Activated naive CD4-positive, alpha-beta T cell treated with anti-CD3 and anti-CD28 coated beads, Interleukin-2, amount 50 U/mL, for 16 hours (primary cell): ENCODE results near the gene FLRT3.

Experiments used
- DNase-seq: peaks from one replicate; pipeline ENCODE4 v3.0.0-alpha.2; 2020

The FLRT3 gene

DNA sequence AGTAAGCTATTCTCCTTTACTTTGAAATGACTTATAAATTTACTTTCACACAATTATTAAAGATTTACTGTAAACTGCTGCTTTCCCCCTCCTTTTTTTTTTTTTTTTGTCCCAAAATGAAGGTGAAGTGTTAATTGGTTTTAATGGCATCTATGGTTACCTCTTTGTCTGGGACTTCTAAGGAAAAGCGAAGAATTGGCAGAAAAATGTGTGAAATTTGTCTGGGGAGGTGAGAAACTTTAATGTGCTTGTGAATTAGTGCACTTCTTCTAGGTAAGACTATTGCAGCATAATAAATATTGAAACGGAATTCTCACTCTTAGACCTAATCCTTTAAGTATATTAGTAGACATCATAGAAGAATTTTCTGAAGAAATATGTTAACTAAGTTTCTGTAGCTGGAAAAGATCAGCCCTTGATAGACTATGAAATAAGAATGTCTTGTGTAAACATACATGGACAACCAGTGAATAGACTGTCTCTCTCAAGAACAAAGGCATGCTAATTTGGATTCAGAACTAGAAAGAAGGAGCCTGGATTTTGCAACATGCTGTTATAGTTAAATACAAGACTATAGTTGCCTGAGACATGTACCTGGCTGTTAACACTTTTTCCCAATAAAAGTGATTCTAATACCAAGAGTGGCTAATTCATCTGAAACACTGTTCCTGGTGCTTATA lies 23.9 kb downstream of the FLRT3 start:
- DNase-seq: no peak

DNA sequence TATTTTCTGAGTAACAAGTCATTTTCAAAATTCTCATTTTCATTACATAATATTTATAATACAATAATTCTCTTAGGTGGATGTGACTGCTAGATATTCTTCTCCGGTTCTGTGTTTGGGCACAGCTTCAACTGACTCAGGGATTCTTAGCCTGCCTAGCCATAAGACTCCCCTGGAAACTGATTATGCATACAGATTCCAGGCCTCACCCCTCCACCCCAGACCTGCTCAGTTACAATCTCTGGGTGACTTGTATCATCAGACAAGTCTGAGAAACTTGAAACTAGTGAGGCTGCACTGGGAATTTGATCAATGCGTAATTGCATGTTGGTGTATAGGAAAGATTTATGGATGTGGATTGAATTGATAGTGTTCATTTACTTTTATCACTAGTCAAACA lies 25.4 kb downstream of the FLRT3 start:
- DNase-seq: no peak

GRCh38 chr20:14310977-14311627 lies 26.3 kb downstream of the FLRT3 start:
- DNase-seq: no peak

- DNase-seq: no peak
Measured at GRCh38 chr20:14307956-14308355, 29.5 kb downstream of the FLRT3 start.

DNA sequence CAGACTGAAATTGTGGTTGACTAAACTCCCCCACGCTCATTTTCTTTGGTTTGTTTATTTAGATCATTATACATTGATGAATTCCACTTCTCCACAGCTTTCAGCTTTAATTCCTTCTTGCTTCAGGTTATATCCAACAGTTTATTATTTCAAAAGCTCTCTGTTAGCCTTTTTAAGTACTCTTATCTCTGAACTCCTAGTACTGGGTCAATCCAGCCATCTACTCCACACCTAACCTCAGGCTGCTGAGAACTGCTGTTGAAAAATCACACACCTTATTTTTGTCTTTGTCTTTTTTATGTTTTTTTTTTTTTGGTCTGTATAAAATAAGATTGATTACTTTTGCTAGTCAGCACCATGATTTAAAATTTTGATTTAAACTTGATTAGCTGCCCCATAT lies 32.9 kb downstream of the FLRT3 start:
- DNase-seq: no peak

DNA sequence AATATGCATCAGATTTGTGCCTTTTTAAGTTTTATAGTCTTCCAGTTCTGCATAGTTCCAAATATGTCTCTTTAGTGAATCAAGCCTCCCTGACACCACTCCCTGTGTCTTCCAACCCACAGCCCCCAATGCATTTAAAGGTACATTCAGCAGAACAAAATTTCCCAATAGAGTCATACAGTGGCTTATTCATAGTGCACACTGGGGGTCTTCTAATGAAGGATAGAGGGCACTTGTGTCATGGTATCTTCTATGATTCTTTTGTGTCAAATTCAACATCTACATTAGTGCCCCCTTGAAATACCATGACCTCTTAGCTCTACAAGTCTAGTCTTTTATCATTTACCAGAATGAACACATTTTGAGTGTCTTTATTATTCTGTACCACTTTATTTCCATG lies 33.8 kb downstream of the FLRT3 start:
- DNase-seq: no peak

DNA sequence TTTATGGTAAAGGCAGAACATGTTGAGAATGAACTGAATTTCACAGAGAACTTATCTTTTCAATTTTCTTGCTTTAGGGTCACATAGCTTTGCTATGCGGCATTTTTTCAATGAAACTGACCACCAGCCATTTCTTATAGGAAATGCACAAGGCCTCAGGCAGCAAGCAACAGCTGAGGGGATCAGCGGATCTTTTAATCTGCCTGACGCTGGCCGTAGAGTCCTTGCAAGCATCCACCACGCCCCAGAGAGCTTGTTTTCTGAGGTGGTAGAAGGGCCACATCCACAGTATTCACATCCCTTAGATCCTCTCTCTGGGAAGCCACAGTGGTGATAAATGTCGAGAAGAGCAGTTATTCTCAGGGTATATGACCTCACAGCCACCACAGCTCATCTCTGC lies 34.3 kb downstream of the FLRT3 start:
- no peak for DNase-seq

- no peak for DNase-seq
Measured at GRCh38 chr20:14299831-14300230, 37.6 kb downstream of the FLRT3 start.

DNA sequence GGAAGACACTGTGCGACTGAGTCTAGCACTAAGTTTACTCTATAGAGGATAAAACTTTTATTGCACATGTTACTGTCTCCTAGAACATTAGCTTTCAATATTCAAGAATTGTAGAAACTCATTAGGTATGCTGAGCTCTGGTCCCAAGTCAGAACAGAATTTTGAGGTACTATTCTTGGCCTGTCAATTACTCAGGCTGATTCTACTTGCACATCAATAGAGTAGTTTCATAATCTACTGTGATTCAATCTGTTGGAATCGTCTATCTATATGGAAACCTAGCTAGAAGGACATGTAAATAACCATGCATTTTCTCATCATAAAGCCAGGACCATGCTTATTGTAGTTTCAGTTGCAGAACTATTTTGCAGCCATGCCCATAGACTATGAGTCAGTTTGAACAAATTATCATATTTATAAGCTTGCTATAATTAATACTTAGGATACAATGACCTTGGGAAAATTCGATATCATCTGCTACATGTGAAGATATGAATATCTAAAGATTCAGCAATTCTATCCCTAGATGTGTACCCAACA lies 41.6 kb downstream of the FLRT3 start:
- no peak for DNase-seq

- DNase-seq: no peak
Measured at GRCh38 chr20:14295238-14295637, 42.2 kb downstream of the FLRT3 start.

DNA sequence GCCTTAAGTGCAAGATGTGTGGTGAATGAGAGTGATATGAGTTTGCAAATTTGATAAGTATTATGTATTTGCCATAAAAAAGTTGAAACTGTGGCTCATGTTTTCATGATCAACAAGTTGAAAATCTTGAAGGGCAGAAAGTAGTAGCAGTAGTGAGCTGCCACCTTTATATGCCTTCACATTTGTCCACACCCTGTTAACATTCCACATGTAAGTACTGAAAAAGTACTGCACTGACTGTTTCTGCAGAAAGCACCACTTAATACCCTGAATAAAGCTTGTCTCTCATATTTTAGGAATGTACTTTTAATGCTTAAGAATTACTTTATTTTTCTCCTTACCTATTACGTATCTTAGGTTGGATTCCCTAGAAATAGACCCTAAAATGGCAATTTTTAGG lies 45.9 kb downstream of the FLRT3 start:
- no peak for DNase-seq

DNA sequence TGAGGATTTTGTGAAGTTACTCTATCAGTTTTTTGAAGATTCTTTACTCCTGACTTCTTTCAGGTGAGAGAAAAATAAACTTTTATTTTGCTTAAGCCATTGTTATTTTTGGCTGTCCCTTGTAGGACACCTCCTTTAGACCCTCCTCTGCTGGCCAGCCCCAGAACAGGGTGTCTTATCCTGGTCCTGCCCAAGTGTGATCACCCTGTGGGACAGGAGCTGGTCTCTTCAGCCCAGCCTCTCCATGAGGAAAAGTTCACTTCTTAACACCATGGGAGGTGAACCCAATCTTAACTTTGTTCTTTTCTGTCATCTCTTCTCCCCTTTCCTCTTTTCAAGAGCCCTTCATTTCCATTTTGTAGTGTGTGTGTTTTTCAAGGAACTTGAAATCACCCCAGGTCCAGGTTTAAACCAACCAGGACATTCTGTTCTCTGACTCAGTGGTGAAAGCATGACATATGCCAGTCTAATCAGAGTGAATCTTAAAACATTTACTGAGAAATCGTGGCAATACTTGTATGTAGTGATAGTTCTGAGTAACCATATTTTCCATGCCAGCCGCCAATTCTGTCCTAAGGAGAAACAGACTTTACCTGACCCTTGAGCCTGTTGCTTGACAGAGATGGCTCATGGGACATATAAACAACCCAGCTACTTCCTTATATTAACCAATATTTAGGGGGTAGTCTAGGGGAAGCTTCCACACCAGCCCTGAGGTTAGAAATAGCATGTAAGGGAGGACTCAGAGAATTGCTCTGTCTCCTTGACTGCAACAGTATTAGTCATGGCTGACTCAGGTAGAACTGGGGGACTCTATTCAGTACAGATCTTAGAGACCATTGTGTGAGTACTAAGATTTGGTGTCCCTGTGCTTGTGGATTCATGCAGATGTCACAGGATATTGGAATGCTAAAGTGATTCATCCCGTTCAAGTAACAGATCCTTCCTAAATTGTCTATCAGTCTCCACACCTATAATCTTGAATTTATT lies 48.8 kb downstream of the FLRT3 start:
- DNase-seq: no peak

- DNase-seq: no peak
Measured at GRCh38 chr20:14284443-14284842, 53.0 kb downstream of the FLRT3 start.

- DNase-seq: no peak
Measured at GRCh38 chr20:14282140-14282539, 55.3 kb downstream of the FLRT3 start.
